Neural progenitor cell (in vitro differentiated cells): ENCODE data around the gene SLC15A4.

Experiments
- CTCF ChIP-seq: fragments of 200-600 bp; sonication (generic); IDR thresholded peaks from 2 replicates; pipeline ENCODE4 v1.5.1; 2017; ENCODE audit warnings: antibody characterized with exemption, mild to moderate bottlenecking
- EZH2 ChIP-seq: fragments of 200-600 bp; sonication (generic); IDR thresholded peaks from 2 replicates; pipeline ENCODE4 v1.6.1; 2017; ENCODE audit warnings: antibody characterized with exemption, mild to moderate bottlenecking, moderate library complexity
- EZH2phosphoT487 ChIP-seq: fragments of 200-600 bp; sonication (generic); IDR thresholded peaks from 2 replicates; pipeline ENCODE4 v1.6.1; 2017; ENCODE audit warnings: antibody characterized with exemption

GRCh38 chr12:128791395-128792322 is 32.1 kb downstream of the SLC15A4 start:
- TF ChIP-seq CTCF: no peak
- TF ChIP-seq EZH2phosphoT487: no peak
- TF ChIP-seq EZH2: no peak
